A549 (cell line): Measurements from ENCODE around the gene FAM193A. TPM values are rescaled to one million over a fixed set of nuclear protein-coding genes. Genes with fewer than 3 reads are reported as not detected.

ENCODE experiments used
- ATAC-seq, 2 experiments: fragments of 200-7000 bp in 1 of 2; fragments of >200 bp in 1 of 2; cut with Nextera tagmentation in 1 of 2; cut with Tn5 transposase in 1 of 2; 3 replicates each; pipeline versions ENCODE4 v1.8.0 to v1.9.1; 2018 to 2020; ENCODE audit warnings: mild to moderate bottlenecking in 1 of 2, moderate library complexity in 1 of 2
- CTCF ChIA-PET: fragments of 300-600 bp; sonication (Branson Sonifier 250); formaldehyde crosslinking; extraction: SDS; loops from one replicate; lab custom pipeline; 2021; ENCODE audit warnings: antibody characterized with exemption, inconsistent platforms; lab: Yijun Ruan, JAX
- POLR2A ChIA-PET: fragments of 350-600 bp; formaldehyde crosslinking; extraction: SDS; loops from one replicate; lab custom pipeline; 2021; ENCODE audit warnings: antibody characterized with exemption, inconsistent platforms; lab: Yijun Ruan, JAX
- DNase-seq, 2 experiments: peaks; one replicate each; pipeline versions ENCODE4 v3.0.0 to v3.0.0-alpha.2; 2011 to 2016; ENCODE audit warnings: low read depth in 1 of 2, low spot score in 1 of 2
- FAIRE-seq: peaks from 2 replicates; lab custom pipeline; 2011; peaks lifted over from hg19 to GRCh38; lab: Jason Lieb, UNC
- H3K27ac ChIP-seq, 2 experiments: fragments of >200 bp; sonication (Bioruptor Twin); formaldehyde crosslinking; 3 replicates each; pipeline ENCODE4 v1.5.1; 2016 to 2017
- H3K4me1 ChIP-seq: fragments of >200 bp; sonication (Bioruptor Twin); formaldehyde crosslinking; 3 replicates; pipeline ENCODE4 v1.6.1; 2016
- H3K4me2 ChIP-seq: fragments of >200 bp; sonication (Bioruptor Twin); formaldehyde crosslinking; 3 replicates; pipeline ENCODE4 v1.6.1; 2016
- H3K4me3 ChIP-seq: fragments of >200 bp; sonication (Bioruptor Twin); formaldehyde crosslinking; 3 replicates; pipeline ENCODE4 v1.5.1; 2016
- H3K9me3 ChIP-seq: fragments of >200 bp; sonication (Bioruptor Twin); formaldehyde crosslinking; 3 replicates; pipeline ENCODE4 v1.6.1; 2016
- ESRRA ChIP-seq: fragments of 150-350 bp; IDR thresholded peaks from 2 replicates; pipeline ENCODE4 v1.6.1; 2014; ENCODE audit warnings: mild to moderate bottlenecking, low read length, borderline replicate concordance
- FOSB ChIP-seq: fragments of 250-450 bp; sonication (Bioruptor Pico); IDR thresholded peaks from 2 replicates; pipeline ENCODE4 v1.5.0; 2020; ENCODE audit warnings: mild to moderate bottlenecking, moderate library complexity
- FOSL2 ChIP-seq, 2 experiments: fragments of 450-650 bp in 1 of 2; fragments of >200 bp in 1 of 2; sonication (Bioruptor Twin) in 1 of 2; formaldehyde crosslinking; IDR thresholded peaks; 2 replicates each; pipeline versions ENCODE4 v1.5.0 to v1.6.1; 2016 to 2020; ENCODE audit warnings: mild to moderate bottlenecking in 1 of 2, moderate library complexity in 1 of 2
- FOXS1 ChIP-seq: fragments of 250-450 bp; sonication (Bioruptor Pico); IDR thresholded peaks from 2 replicates; pipeline ENCODE4 v1.5.0; 2020; ENCODE audit warnings: mild to moderate bottlenecking, moderate library complexity
- HEYL ChIP-seq: fragments of 250-450 bp; sonication (Bioruptor Pico); IDR thresholded peaks from 2 replicates; pipeline ENCODE4 v1.8.0; 2021; ENCODE audit warnings: mild to moderate bottlenecking, moderate library complexity
- HMGXB4 ChIP-seq: fragments of 250-450 bp; sonication (Bioruptor Pico); IDR thresholded peaks from 2 replicates; pipeline ENCODE4 v1.5.0; 2021; ENCODE audit warnings: mild to moderate bottlenecking, moderate library complexity, borderline replicate concordance
- HOXA7 ChIP-seq: fragments of 250-450 bp; sonication (Bioruptor Pico); IDR thresholded peaks from 2 replicates; pipeline ENCODE4 v1.5.0; 2020; ENCODE audit warnings: mild to moderate bottlenecking, moderate library complexity
- JUN ChIP-seq, 2 experiments: fragments of >200 bp; sonication (Bioruptor Twin); formaldehyde crosslinking; IDR thresholded peaks; 2 replicates in 1 of 2; 3 replicates in 1 of 2; pipeline ENCODE4 v1.6.1; 2016 to 2017
- JUNB ChIP-seq: fragments of >200 bp; sonication (Bioruptor Twin); formaldehyde crosslinking; IDR thresholded peaks from 2 replicates; pipeline ENCODE4 v1.6.1; 2016
- KDM1A ChIP-seq: fragments of 200-600 bp; sonication (generic); IDR thresholded peaks from 2 replicates; pipeline ENCODE4 v1.6.1; 2016; ENCODE audit warnings: low read depth, mild to moderate bottlenecking
- MAX ChIP-seq: IDR thresholded peaks from 2 replicates; pipeline ENCODE4 v1.6.1; 2012
- MAZ ChIP-seq: fragments of 150-350 bp; IDR thresholded peaks from 2 replicates; pipeline ENCODE4 v1.6.1; 2014; ENCODE audit warnings: antibody characterized with exemption, low read depth, low read length, borderline replicate concordance
- NPAS2 ChIP-seq: fragments of 250-450 bp; sonication (Bioruptor Pico); IDR thresholded peaks from 2 replicates; pipeline ENCODE4 v1.8.0; 2022; ENCODE audit warnings: mild to moderate bottlenecking, moderate library complexity, borderline replicate concordance
- NR3C1 ChIP-seq: fragments of >200 bp; sonication (Bioruptor Twin); formaldehyde crosslinking; IDR thresholded peaks from 3 replicates; pipeline ENCODE4 v1.6.1; 2017
- RARB ChIP-seq: fragments of 250-450 bp; sonication (Bioruptor Pico); IDR thresholded peaks from 2 replicates; pipeline ENCODE4 v1.8.0; 2021; ENCODE audit warnings: mild to moderate bottlenecking, moderate library complexity
- REST ChIP-seq: fragments of 200-600 bp; sonication (generic); IDR thresholded peaks from 2 replicates; pipeline ENCODE4 v1.6.1; 2016; ENCODE audit warnings: antibody characterized with exemption, mild to moderate bottlenecking, moderate library complexity
- SMC3 ChIP-seq: fragments of >200 bp; sonication (Bioruptor Twin); formaldehyde crosslinking; IDR thresholded peaks from 3 replicates; pipeline ENCODE4 v1.6.1; 2018; ENCODE audit warnings: inconsistent platforms
- TP53 ChIP-seq: fragments of 250-450 bp; sonication (Bioruptor Pico); IDR thresholded peaks from 2 replicates; pipeline ENCODE4 v1.5.0; 2021; ENCODE audit warnings: mild to moderate bottlenecking, moderate library complexity
- ZNF302 ChIP-seq: fragments of 250-450 bp; sonication (Bioruptor Pico); IDR thresholded peaks from 2 replicates; pipeline ENCODE4 v1.9.0; 2021; ENCODE audit warnings: inconsistent platforms, mild to moderate bottlenecking, moderate library complexity
- WGBS: methylation state at CpG from one replicate; pipeline ENCODE4 v1.1.6; 2017; ENCODE audit errors: missing lambda C conversion rate; 5-methylcytosine and 5-hydroxymethylcytosine counted together
- polyA plus RNA-seq, 4 experiments: library from polyadenylated mRNA; depleted of rRNA in 3 of 4; stranded (reverse); fragments of >200 nt; fragmentation: RNase III in 1 of 4; extraction: RNeasy Plus Mini Kit Qiagen cat#74134 plus additional on column Dnase treatment in 1 of 4; gene quantifications; 2 replicates in 3 of 4; 3 replicates in 1 of 4; pipeline ENCODE4 v1.2.3, GENCODE V29; 2011 to 2017

FAM193A gene
- polyA plus RNA-seq, 2 of the 4 experiments (the other 2 are of a cell fraction) = 4.5 to 6.7 TPM

DNA sequence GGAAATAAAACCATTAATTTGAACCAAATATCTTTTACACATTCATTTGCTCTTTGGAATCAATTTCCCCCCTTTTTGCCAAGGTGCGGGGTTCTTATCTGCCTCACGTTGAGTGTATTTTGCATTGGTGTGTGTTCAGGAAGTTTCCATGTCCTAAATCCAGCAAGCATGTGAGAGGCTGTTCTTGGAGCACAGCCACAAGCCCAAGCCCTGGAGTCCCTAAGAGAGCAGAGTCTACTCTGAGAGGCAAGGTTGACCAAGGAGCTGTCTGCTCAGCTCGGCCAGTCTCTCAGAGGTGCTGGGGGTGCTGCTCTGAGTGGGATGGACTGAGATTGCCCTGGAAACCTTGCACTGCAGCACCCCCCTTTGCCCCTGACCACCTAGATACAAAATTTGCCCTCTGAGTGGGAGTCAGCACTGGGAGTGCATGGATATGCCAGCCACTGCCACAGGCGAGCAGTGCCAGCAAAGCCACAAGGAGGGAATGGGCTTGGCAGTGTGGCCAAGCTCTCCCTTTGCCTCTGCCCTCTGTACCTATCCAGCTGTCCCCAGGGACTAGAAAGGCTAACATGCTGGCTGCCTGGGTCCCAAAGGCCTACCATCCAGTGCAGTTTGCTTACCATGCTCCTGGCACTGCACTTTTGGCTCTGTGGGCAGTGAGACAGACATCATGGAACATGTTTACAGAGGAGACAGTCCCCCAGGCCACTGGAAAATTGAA lies 20.5 kb upstream of the FAM193A start (continued):
- TF ChIP-seq RARB (CRISPR knock-in tag) (no peak), HMGXB4 (CRISPR knock-in tag) (no peak)
- TF ChIP-seq, all 56 proteins: peak for 0

DNA sequence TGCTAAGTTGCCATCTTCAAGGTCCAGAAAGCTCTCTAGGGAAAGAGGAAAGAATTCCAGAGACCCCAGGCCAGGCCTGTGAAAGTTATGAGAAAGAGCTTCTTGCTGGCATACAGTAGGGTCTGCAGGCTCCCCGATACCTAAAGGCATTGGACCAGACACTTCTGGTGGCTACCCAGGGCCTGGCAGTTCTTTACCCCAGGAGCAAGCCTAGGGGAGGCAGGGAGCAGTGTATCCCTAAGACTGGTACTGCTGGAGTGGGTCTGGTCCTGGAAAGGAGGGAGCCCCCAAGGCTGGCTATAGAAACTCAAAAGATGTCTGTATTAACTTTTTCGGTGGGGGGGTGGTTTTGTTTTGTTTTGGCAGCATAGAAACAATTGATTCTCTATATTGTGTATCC lies 19.8 kb upstream of the FAM193A start:
- no peak for DNase-seq
- CTCF ChIA-PET = interaction anchor here (1.1 kb wide), 1 partner anchor 9 kb away, joined by 3 read pairs; no protein-coding TSS in a partner anchor
- POLR2A ChIA-PET = no interaction called here
- H3K9me3 ChIP-seq = no peaks in the 10 kb centered on the region
- no peak overlapping the region for H3K4me3 ChIP-seq
- no peak for FAIRE-seq
- 93% methylated on average over 2 of the region's 2 CpGs for WGBS
- peak; percentile 17 to 37; a peak in 3 of 6 replicates for ATAC-seq
- no peaks in the 10 kb centered on the region for H3K4me1 ChIP-seq
- no peak overlapping the region for H3K27ac ChIP-seq
- no peak for TF ChIP-seq FOXS1 (CRISPR knock-in tag)
- TF ChIP-seq NR3C1 = no peak
- TF ChIP-seq HEYL (CRISPR knock-in tag) = no peak
- H3K4me2 ChIP-seq = no peak overlapping the region

- no peak for DNase-seq
- Histone ChIP-seq H3K9me3 (no peaks in the 10 kb centered on the region), H3K4me3 (no peak overlapping the region), H3K27ac (no peak overlapping the region), H3K4me1 (no peaks in the 10 kb centered on the region), H3K4me2 (no peak overlapping the region)
- no peak for ATAC-seq
- POLR2A ChIA-PET = no interaction called here
- 86% methylated on average over 9 of the region's 9 CpGs for WGBS
- CTCF ChIA-PET = no interaction called here
- no peak for FAIRE-seq
- no peak for TF ChIP-seq MAZ
- no peak for TF ChIP-seq HOXA7
- TF ChIP-seq ESRRA = no peak
These were observed 9.9 kb upstream of the FAM193A start for GRCh38 chr4:2526559-2526958.

DNA sequence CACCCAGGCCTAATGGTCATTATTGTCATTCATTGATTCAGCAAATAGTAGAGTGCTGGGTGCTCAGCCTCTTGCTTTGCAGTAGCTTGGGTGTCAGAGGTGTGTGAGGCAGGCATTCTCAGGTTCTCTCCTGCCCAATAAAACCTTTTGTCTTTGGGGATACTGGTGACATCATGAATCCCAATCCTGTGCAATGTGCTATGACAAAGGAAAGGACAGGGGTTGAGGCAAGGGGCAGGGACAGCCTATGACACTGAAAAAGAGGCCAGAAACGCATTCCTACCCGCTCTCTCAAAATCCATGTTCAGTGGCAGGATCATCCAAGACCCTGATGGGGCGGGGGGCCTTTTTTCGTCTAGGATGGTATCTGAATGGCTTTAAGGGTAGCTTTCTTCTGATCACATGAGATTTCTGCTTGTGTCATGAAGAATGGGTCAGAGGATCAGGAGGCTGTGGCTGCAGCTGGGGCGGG lies 1.5 kb upstream of the FAM193A start:
- Histone ChIP-seq H3K27ac (peak overlapping the region; percentile 93 to 99), H3K4me3 (peak overlapping the region; percentile 75), H3K9me3 (no peaks in the 10 kb centered on the region), H3K4me2 (peak overlapping the region; percentile 98), H3K4me1 (peaks cover 19% of the 10 kb centered on the region; the same call in 2 of the 3 replicates)
- WGBS = 77% methylated on average over 5 of the region's 5 CpGs
- ATAC-seq = no peak
- ChIA-PET CTCF (interaction anchor here (1.5 kb wide), 1 partner anchor 12 kb away, joined by 5 read pairs; no protein-coding TSS in a partner anchor), POLR2A (interaction anchor here (1.7 kb wide), 1 partner anchor 273 kb away, joined by 6 read pairs; the partner anchor contains the start of gene MXD4)
- TF ChIP-seq JUNB (no peak), ZNF302 (CRISPR knock-in tag) (no peak), FOXS1 (CRISPR knock-in tag) (no peak), MAX (no peak), KDM1A (no peak), FOSB (no peak), ESRRA (no peak), REST (no peak), NPAS2 (no peak), SMC3 (no peak), FOSL2 (IDR thresholded peaks at IDR 0.05) (no peak), FOSL2 (CRISPR knock-in tag; IDR thresholded peaks at IDR 0.05) (no peak), JUN (IDR thresholded peaks at IDR 0.05) (no peak), TP53 (no peak)
- peak in 1 of 2 experiments; percentile 12 for DNase-seq
- no peak for FAIRE-seq
